Esophagus (tissue), 2 donors: Measurements from ENCODE around the gene TEX19. TPM values are rescaled to one million over a fixed set of nuclear protein-coding genes. Genes with fewer than 3 reads are reported as not detected.

ENCODE experiments used
- H3K27ac ChIP-seq, 2 donors: one replicate each; pipeline ENCODE4 v1.5.1; 2013; ENCODE audit warnings: low read depth in 2 of 2, mild to moderate bottlenecking in 2 of 2, inconsistent platforms in 1 of 2, low read length in 1 of 2, moderate library complexity in 1 of 2
- H3K27me3 ChIP-seq, 2 donors: one replicate each; pipeline ENCODE4 v1.6.1; 2013; ENCODE audit warnings: low read length in 2 of 2, control low read depth in 1 of 2, mild to moderate bottlenecking in 1 of 2; ENCODE audit not compliant: insufficient read depth in 2 of 2, control insufficient read depth in 1 of 2
- H3K36me3 ChIP-seq, 2 donors: one replicate each; pipeline ENCODE4 v1.6.1; 2013; ENCODE audit warnings: low read length in 1 of 2; ENCODE audit not compliant: control insufficient read depth in 2 of 2, insufficient read depth in 2 of 2
- H3K4me1 ChIP-seq, 2 donors: one replicate each; pipeline ENCODE4 v1.6.1; 2013; ENCODE audit warnings: low read length in 1 of 2; ENCODE audit not compliant: control insufficient read depth in 2 of 2, insufficient read depth in 2 of 2
- H3K4me3 ChIP-seq, 2 donors: one replicate each; pipeline ENCODE4 v1.5.1; 2013; ENCODE audit warnings: low read length in 2 of 2, mild to moderate bottlenecking in 2 of 2, low read depth in 1 of 2, moderate library complexity in 1 of 2
- H3K9me3 ChIP-seq, 2 donors: one replicate each; pipeline ENCODE4 v1.6.1; 2013; ENCODE audit warnings: mild to moderate bottlenecking in 2 of 2, low read depth in 1 of 2, low read length in 1 of 2, moderate library complexity in 1 of 2; ENCODE audit not compliant: control insufficient read depth in 2 of 2, insufficient read depth in 1 of 2
- WGBS, 2 donors: extraction: QIAGEN DNeasy Blood & Tissue Kit; methylation state at CpG; one replicate each; pipeline ENCODE4 v1.1.7; 2013; 5-methylcytosine and 5-hydroxymethylcytosine counted together
- polyA plus RNA-seq, 2 donors: library from polyadenylated mRNA; stranded (reverse); fragments of 200-250 nt; gene quantifications; one replicate each; pipeline ENCODE4 v1.2.3, GENCODE V29; 2013
- donor health status: healthy with polysubstance abuse.
- donor health status: Bipolar disorder and iron deficiency.

TEX19 gene
- polyA plus RNA-seq, 2 donors, result 0.01 TPM; not detected in 1

DNA sequence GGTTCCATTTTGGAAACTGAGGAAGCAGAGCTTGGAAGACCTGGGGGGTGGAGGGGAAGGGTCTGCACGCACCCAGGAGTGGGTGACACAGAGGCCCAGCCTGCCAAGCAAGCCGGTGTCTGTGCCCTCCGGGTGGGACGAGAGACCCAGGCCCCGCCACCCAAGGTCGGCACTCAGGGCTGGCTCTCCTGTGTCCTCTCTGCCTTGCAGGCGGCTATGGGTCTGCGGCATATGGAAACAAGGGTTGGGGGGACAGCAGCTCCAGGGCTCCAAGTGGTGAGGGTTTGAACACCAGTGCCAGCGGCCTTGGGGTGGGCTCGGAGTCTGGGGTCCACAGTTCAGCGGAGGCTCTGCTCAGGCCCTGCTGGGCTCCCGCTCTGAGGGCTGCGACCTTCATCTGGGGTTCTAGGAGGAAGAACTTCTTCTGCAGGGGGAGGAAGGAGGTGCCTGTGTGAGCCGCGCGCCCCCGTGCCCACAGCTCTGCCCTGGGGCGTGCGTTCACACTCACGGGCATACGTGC, 37.0 kb upstream of the TEX19 start:
- H3K4me1 ChIP-seq, result peaks cover 0 to 6% of the 10 kb centered on the region in 2 donors
- no peaks in the 10 kb centered on the region for H3K27me3 ChIP-seq
- no peak overlapping the region for H3K4me3 ChIP-seq
- H3K36me3 ChIP-seq, result no peaks in the 10 kb centered on the region
- H3K27ac ChIP-seq, result no peak overlapping the region
- H3K9me3 ChIP-seq, result peaks cover 6% of the 10 kb centered on the region in 2 donors
- WGBS, 2 donors, result 63 to 66% methylated on average over 18 to 21 of the region's 21 CpGs

DNA sequence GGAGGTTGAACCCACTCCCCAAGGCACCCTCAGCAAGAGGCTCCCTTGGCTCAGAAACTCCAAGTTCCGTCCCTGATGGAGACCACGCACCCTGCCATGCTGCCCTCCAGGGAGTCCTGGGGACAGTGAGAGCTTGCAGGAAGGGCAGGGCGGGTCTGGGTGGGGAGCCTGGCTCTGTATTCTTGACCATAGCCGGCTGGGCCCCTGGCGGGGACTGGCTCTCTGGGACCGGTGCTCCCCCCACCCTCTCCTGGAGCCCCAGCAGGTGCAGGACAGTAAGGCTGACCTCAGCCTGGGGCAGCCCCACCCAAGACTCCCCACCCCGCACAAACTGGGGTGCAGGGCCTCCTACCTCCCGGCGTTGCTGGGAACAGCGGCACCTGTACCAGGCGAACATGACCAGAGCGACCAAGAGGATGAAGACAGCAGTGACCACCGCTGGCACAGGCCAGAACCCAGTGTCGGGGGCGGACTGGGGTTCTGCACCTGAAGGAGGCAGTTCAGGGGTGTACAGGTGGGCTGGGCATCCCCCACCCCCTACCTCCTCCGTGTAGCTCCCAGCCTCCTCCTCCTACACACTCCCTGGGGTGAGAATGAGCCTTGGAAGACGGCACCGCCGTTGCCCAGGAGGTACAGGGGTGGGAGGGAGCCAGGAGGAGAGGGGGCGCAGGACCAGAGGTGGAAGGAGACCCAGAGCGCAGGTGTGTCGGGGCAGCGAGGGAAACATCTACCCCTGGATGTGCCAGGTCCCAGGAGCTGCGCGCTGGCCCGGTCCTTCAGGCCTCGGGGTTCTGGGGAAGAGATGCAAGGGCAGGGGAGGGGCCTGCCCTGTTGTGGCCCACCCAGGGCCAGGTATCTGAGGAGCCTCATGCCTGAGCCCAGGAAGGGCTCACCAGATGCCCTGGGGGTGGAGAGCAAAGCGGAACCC, 36.3 kb upstream of the TEX19 start:
- Histone ChIP-seq H3K36me3 (no peaks in the 10 kb centered on the region), H3K27me3 (no peaks in the 10 kb centered on the region), H3K4me3 (no peak overlapping the region), H3K4me1 (peaks cover 0 to 6% of the 10 kb centered on the region in 2 donors), H3K27ac (no peak overlapping the region), H3K9me3 (peaks cover 6% of the 10 kb centered on the region in 2 donors)
- 80 to 83% methylated on average over 28 of the region's 28 CpGs for WGBS, 2 donors

DNA sequence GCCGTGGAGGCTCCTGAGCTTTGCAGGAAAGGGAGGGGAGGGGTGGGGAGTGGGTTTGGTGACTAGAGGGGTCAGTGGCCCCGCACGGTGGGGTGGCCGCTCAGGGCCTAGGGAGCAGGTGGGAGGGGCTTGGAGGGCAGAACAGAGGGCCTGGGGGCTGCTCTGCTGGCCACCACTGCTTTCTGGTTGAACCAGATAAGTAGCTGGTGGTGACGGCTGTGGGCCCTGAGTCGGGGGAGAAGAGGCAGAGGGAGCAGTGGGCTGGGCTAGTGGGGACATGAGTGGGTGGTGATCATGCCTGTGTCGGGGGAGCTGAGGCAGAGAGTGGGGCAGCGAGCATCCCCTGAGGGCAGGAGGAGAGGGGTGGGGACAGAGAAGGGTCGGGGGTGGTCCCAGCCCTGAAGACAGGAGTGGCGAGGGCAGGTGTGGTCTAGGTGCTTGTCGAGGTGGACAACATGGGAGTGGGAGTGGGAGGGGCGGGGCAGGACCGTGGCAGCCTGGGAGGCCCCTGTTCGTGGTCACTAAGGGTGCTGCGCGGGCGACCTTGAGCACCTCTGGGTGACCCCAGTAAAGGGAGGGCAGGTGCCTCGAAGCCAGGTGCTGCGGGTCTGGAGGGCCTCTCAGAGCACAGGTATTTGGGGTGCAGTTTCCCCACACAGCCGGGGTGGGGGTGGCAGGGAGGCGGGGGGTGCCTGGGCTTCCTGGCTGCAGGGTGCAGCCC, 35.4 kb upstream of the TEX19 start:
- no peak overlapping the region for H3K4me3 ChIP-seq
- 66 to 71% methylated on average over 15 to 21 of the region's 21 CpGs for WGBS, 2 donors
- no peaks in the 10 kb centered on the region for H3K27me3 ChIP-seq

DNA sequence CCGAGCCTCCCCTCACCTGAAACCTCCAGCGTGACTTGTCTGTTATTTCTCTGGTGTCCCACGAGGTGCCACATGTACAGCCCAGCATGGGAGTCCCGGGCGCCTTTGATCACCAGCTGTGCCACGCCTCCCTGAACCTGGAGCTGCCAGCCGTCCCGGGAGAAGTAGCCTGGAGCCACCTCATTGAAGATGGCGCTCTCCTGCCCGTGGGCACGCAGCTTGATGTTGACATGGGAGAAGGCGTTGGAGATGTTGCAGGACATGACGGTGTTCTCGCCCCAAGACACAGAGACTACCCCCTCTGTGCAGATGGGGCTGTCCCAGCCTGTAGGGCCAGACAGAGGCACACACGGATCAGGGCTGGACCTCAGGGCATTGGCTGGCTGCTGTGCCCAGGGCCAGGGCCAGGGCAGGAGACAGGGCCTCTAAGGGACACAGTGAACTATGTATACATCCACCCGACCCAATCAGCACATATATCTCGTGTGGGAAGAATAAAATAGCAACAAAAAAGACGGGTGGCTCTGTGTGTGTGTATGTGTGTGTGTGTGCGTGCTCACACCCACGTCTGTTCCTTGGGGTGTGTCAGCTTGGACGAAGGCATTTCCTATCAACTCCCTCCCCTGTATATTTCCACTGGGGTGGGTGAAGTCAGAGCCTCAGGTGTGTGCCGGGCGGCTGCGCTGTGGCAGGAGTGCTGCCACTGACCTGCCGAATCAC, 34.3 kb upstream of the TEX19 start:
- Histone ChIP-seq H3K36me3 (no peaks in the 10 kb centered on the region), H3K27me3 (no peaks in the 10 kb centered on the region), H3K4me3 (no peak overlapping the region), H3K4me1 (peaks cover 0 to 13% of the 10 kb centered on the region in 2 donors), H3K9me3 (peaks cover 0 to under 1% of the 10 kb centered on the region in 2 donors), H3K27ac (no peak overlapping the region)
- 45 to 54% methylated on average over 25 of the region's 25 CpGs for WGBS, 2 donors

More for the DNA sequence above, 35.4 kb upstream of the TEX19 start:
- Histone ChIP-seq H3K9me3 (peaks cover 6% of the 10 kb centered on the region in 2 donors), H3K27ac (no peak overlapping the region), H3K4me1 (peaks cover 0 to 13% of the 10 kb centered on the region in 2 donors), H3K36me3 (no peaks in the 10 kb centered on the region)

DNA sequence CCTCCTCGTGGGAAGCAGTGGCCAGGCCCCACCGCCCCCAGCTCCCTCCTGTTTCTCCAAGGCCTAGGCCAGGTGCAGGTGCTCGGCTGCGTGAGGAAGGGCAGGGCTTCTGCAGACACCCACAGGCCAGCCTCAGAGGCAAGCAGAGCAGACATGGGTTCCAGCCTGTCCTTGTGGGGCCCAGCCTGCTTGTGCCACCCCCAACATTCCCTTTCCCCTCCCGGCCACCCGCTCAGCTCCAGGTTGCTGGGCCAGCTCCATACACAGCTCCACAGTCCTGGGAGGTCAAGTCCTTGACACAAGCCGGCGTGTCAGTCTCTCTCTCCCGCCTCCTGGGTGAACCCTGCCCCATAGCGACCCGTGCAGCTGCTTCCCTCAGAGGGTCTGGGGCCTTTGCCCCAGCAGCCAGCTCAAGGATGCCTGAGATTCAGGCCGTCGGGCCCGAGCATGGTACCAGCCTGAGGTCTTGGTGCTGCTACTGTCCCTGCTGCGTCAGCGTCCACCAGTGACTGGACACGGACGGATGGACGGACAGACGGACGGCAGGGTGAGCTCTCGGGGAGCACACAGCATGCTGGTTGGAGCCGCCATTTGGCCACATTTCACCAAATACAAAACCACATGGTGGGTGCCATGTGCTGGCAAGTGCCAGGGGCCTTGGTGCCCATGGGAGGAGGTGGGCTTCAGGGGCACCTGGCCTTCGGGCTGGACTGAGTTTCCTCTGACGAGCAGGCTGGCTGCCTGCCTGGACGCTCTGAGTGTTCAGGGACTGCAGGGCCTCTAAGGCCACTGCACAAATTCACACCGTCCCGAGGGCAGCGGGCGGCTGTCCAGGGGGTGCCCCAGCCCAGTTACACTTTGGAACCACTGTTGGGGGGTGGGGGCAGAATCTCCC, 33.5 kb upstream of the TEX19 start:
- Histone ChIP-seq H3K36me3 (no peaks in the 10 kb centered on the region), H3K4me3 (no peak overlapping the region), H3K27me3 (no peaks in the 10 kb centered on the region), H3K4me1 (peaks cover 0 to 18% of the 10 kb centered on the region in 2 donors), H3K27ac (no peak overlapping the region), H3K9me3 (no peaks in the 10 kb centered on the region)
- 86% methylated on average over 29 to 30 of the region's 30 CpGs for WGBS, 2 donors

DNA sequence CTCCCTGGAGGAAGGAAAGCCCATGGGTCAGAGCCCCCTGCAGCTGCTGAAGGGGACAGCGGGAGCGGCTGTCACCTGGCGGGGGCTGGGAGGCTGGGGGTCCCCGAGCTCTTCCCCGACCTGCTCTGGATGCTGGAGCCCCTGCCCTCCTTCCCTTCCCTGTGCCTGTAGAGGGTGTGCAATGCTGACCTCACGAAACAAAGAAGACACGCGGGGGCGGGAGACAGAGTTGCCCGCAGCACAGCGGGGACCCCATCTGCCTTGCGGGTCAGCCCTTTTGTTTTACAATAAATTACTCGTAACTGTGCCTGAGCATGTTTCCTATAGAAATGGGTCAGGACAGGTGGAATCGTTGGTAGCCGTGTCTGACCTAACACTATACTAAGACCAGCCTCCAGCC, 31.8 kb upstream of the TEX19 start:
- Histone ChIP-seq H3K4me3 (no peak overlapping the region), H3K27me3 (no peaks in the 10 kb centered on the region), H3K9me3 (no peaks in the 10 kb centered on the region), H3K27ac (no peak overlapping the region), H3K36me3 (no peaks in the 10 kb centered on the region), H3K4me1 (peaks cover 2 to 27% of the 10 kb centered on the region in 2 donors)
- 66 to 68% methylated on average over 15 of the region's 15 CpGs for WGBS, 2 donors

DNA sequence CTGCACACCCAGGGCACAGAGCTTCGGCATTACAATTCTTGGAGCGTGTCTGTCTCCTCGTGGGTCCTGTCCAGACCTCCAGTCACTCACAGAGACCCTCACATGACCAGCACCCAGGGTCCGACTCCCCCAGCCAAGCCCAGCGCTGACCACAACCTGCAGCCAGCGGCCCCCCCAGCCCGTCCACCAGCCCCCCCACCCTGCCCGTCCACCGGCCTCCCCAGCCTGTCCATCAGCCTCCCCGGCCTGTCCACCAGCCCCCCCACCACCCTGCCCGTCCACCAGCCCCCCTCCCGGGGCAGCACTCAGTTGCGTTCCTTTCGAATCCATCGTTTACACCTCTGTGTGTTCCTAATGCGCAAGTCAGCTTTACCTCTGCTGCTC, 31.3 kb upstream of the TEX19 start:
- 53 to 62% methylated on average over 11 to 16 of the region's 16 CpGs for WGBS, 2 donors
- no peak overlapping the region for H3K27ac ChIP-seq
- no peaks in the 10 kb centered on the region for H3K9me3 ChIP-seq
- H3K4me1 ChIP-seq, result peaks cover 3 to 32% of the 10 kb centered on the region in 2 donors
- no peaks in the 10 kb centered on the region for H3K27me3 ChIP-seq
- H3K36me3 ChIP-seq, result no peaks in the 10 kb centered on the region
- H3K4me3 ChIP-seq, result no peak overlapping the region

DNA sequence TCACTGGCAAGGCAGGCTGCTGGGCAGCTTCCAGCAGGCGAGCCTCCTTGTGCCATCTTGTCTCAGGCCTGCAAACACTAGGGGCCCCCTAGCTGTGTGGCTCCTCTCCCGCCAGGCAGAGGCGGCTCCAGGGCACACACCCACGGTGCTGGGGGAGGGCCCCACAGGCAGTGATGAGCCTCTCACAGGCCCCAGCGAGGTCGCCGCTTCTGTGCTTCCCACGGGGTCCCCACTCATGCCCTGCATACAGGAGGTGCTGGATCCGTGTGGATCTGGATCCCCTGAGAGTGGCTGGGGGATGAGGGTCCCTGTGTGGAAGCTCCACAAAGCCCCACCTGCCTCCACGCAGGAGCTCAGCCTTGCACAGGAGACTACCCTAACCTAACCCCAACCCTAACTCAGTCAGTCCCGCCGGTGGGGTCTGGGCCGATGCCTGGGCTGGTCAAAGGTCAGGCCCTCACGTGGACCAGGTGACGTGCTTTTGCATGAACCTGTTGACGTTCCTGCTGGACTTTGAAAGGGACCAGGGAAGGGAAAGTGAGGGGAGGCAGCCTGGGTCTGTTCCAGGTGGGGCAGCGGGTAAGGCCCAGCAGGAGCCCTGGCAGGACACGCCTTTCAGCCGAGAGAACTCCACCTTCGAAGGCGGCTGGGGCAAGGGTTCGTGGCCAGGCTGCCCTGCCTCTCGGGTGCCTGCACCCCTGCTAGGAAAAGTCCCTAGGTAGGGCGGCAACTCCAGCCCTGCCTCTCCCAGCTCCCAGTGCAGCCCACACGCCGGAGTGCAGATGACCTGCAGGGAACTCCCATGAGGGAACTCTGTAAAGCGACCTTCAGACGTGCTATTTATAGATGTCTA, 30.7 kb upstream of the TEX19 start:
- peaks cover 6 to 38% of the 10 kb centered on the region in 2 donors for H3K4me1 ChIP-seq

More for the DNA sequence above, 30.7 kb upstream of the TEX19 start:
- Histone ChIP-seq H3K9me3 (no peaks in the 10 kb centered on the region), H3K27me3 (no peaks in the 10 kb centered on the region), H3K4me3 (no peak overlapping the region), H3K36me3 (no peaks in the 10 kb centered on the region), H3K27ac (no peak overlapping the region)
- 52 to 62% methylated on average over 28 of the region's 28 CpGs for WGBS, 2 donors
